Endothelial cell of umbilical vein (primary cell): ENCODE data around the gene CEP164. TPM values are rescaled to one million over a fixed set of nuclear protein-coding genes. Genes with fewer than 3 reads are reported as not detected.

Experiments
- BruUV-seq: library from RNA; stranded (reverse); fragments of 400-500 nt; replicated peaks from 2 replicates; lab custom pipeline; 2021; lab: Mats Ljungman, UMichigan
- CTCF ChIA-PET: fragments of 300-600, 350-600 bp; sonication (Branson Sonifier 250); formaldehyde crosslinking; loops from one replicate; lab custom pipeline; 2021; ENCODE audit warnings: antibody characterized with exemption, inconsistent platforms; lab: Charles Lee
- POLR2A ChIA-PET: fragments of 300-600, 350-600 bp; sonication (Branson Sonifier 250); formaldehyde crosslinking; loops from one replicate; lab custom pipeline; 2021; ENCODE audit warnings: antibody characterized with exemption, inconsistent platforms; lab: Charles Lee
- DNase-seq: peaks from one replicate; pipeline ENCODE4 v3.0.0-alpha.2; 2011; ENCODE audit warnings: low read depth, low spot score
- FAIRE-seq: peaks from 2 replicates; lab custom pipeline; 2011; peaks lifted over from hg19 to GRCh38; lab: Jason Lieb, UNC
- H2AFZ ChIP-seq: 2 replicates; pipeline ENCODE4 v1.6.0; 2012; ENCODE audit warnings: low read depth, low read length, control low read depth, inconsistent platforms
- H3K27ac ChIP-seq: 2 replicates; pipeline ENCODE4 v1.5.1; 2011; ENCODE audit warnings: low read depth, mild to moderate bottlenecking, control low read depth, low read length, moderate library complexity; ENCODE audit not compliant: insufficient read depth
- H3K27me3 ChIP-seq, 2 experiments: 2 replicates each; pipeline versions ENCODE4 v1.6.0 to v1.6.1; 2011; ENCODE audit warnings: low read length in 2 of 2, mixed read lengths in 1 of 2; ENCODE audit not compliant: control insufficient read depth in 2 of 2, insufficient read depth in 2 of 2
- H3K36me3 ChIP-seq, 2 experiments: 2 replicates in 1 of 2; 3 replicates in 1 of 2; pipeline ENCODE4 v1.5.1; 2011; ENCODE audit warnings: low read length in 2 of 2, mild to moderate bottlenecking in 1 of 2, moderate library complexity in 1 of 2; ENCODE audit not compliant: control insufficient read depth in 2 of 2, insufficient read depth in 2 of 2; ENCODE audit errors: extremely low read depth in 1 of 2
- H3K4me1 ChIP-seq: 3 replicates; pipeline ENCODE4 v1.5.1; 2011; ENCODE audit warnings: mild to moderate bottlenecking, low read length; ENCODE audit not compliant: control insufficient read depth, insufficient read depth; ENCODE audit errors: extremely low read depth
- H3K4me2 ChIP-seq: 2 replicates; pipeline ENCODE4 v1.6.1; 2011; ENCODE audit warnings: low read length, control low read depth, mixed read lengths; ENCODE audit not compliant: insufficient read depth
- H3K4me3 ChIP-seq, 3 experiments: fragments of 200-600 bp in 1 of 3; sonication (generic), shearing (Covaris generic) in 1 of 3; replicated peaks in 1 of 3; 2 replicates each; pipeline ENCODE4 v1.5.1; 2011 to 2016; ENCODE audit warnings: control low read depth in 3 of 3, low read length in 3 of 3, mild to moderate bottlenecking in 2 of 3, inconsistent platforms in 1 of 3, low read depth in 1 of 3, moderate library complexity in 1 of 3; ENCODE audit not compliant: insufficient read depth in 1 of 3
- H3K79me2 ChIP-seq: 2 replicates; pipeline ENCODE4 v1.6.0; 2012; ENCODE audit warnings: low read length, inconsistent platforms; ENCODE audit not compliant: control insufficient read depth, insufficient read depth
- H3K9ac ChIP-seq: replicated peaks from 2 replicates; pipeline ENCODE3; 2011; ENCODE audit warnings: low read length, control low read depth; ENCODE audit not compliant: insufficient read depth; ENCODE audit errors: extremely low read depth
- H3K9me1 ChIP-seq: replicated peaks from 3 replicates; pipeline ENCODE4 v1.6.0; 2011; ENCODE audit warnings: mild to moderate bottlenecking, low read length; ENCODE audit not compliant: control insufficient read depth, insufficient read depth; ENCODE audit errors: extremely low read depth
- H3K9me3 ChIP-seq: replicated peaks from 2 replicates; pipeline ENCODE4 v1.5.1; 2012; ENCODE audit warnings: low read length, inconsistent platforms; ENCODE audit not compliant: control insufficient read depth, insufficient read depth
- H4K20me1 ChIP-seq: replicated peaks from 2 replicates; pipeline ENCODE3; 2011; ENCODE audit warnings: mild to moderate bottlenecking, low read length; ENCODE audit not compliant: control insufficient read depth, insufficient read depth; ENCODE audit errors: extremely low read depth
- EZH2 ChIP-seq: IDR thresholded peaks from 2 replicates; pipeline ENCODE4 v1.6.1; 2012; ENCODE audit warnings: borderline replicate concordance, low read depth, mild to moderate bottlenecking, moderate library complexity, low read length, inconsistent platforms; ENCODE audit not compliant: severe bottlenecking
- FOS ChIP-seq: IDR thresholded peaks from 2 replicates; pipeline ENCODE4 v1.6.1; 2011; ENCODE audit warnings: mild to moderate bottlenecking, low read length, moderate library complexity, borderline replicate concordance; ENCODE audit not compliant: insufficient read depth
- GATA2 ChIP-seq: IDR thresholded peaks from 2 replicates; pipeline ENCODE4 v1.7.0; 2011; ENCODE audit warnings: low read depth, mild to moderate bottlenecking, moderate library complexity, mixed read lengths, low read length; ENCODE audit not compliant: insufficient read length, insufficient read depth
- JUN ChIP-seq: IDR thresholded peaks from 2 replicates; pipeline ENCODE4 v1.6.1; 2011; ENCODE audit warnings: borderline replicate concordance, low read depth; ENCODE audit not compliant: insufficient read length, insufficient read depth
- MAX ChIP-seq: IDR thresholded peaks from 2 replicates; pipeline ENCODE4 v1.6.1; 2011; ENCODE audit not compliant: insufficient read depth, insufficient read length
- MYC ChIP-seq: IDR thresholded peaks from one replicate; pipeline ENCODE4 v1.6.1; 2011; ENCODE audit warnings: mild to moderate bottlenecking, low read depth, low read length
- POLR2A ChIP-seq: IDR thresholded peaks from 2 replicates; pipeline ENCODE4 v1.6.1; 2012; ENCODE audit warnings: low read depth, mild to moderate bottlenecking, control low read depth, low read length
- POLR2AphosphoS5 ChIP-seq: IDR thresholded peaks from 2 replicates; pipeline ENCODE4 v1.6.1; 2012; ENCODE audit warnings: low read depth, mild to moderate bottlenecking, control low read depth, low read length, moderate library complexity; ENCODE audit not compliant: insufficient read depth
- dilution Hi-C: fragments of 300-500 bp; cut with MboI; formaldehyde crosslinking; loops from one replicate; pipeline ENCODE4 v1.15.0; 2019; ENCODE audit warnings: low sequenced_read_pairs; ENCODE audit not compliant: extremely low pct_ligation_motif_present
- intact Hi-C: fragments of 100-400 bp; cut with micrococcal nuclease; formaldehyde crosslinking; loops from one replicate; pipeline ENCODE4 v1.10.0; 2022
- polyA plus RNA-seq, 4 experiments: library from polyadenylated mRNA; depleted of rRNA in 3 of 4; stranded (reverse) in 3 of 4; unstranded in 1 of 4; fragments of >200 nt; gene quantifications; 2 replicates each; pipeline versions ENCODE4 v1.2.1 to v1.2.3, GENCODE V29; 2011 to 2012; ENCODE audit warnings: missing spikeins in 1 of 4
- total RNA-seq: library from RNA; stranded (reverse); gene quantifications from 2 replicates; pipeline ENCODE4 v1.2.3, GENCODE V29; 2021
- TF ChIP-seq, protein P1 (sequence below), 2 donors: IDR thresholded peaks; 1 replicate in 1 of 2; 2 replicates in 1 of 2; pipeline ENCODE4 v1.5.1; 2011; ENCODE audit warnings: low read length in 2 of 2, mild to moderate bottlenecking in 2 of 2, moderate library complexity in 2 of 2, control low read depth in 1 of 2, inconsistent platforms in 1 of 2, low read depth in 1 of 2; ENCODE audit not compliant: insufficient read depth in 1 of 2; ENCODE audit errors: extremely low read depth in 1 of 2

Gene CEP164
- total and polyA plus RNA-seq, 2 donors (not counting 3 experiments of a cell fraction or from before 2014, with no cell fraction given): 22.7 to 48.4 TPM

DNA sequence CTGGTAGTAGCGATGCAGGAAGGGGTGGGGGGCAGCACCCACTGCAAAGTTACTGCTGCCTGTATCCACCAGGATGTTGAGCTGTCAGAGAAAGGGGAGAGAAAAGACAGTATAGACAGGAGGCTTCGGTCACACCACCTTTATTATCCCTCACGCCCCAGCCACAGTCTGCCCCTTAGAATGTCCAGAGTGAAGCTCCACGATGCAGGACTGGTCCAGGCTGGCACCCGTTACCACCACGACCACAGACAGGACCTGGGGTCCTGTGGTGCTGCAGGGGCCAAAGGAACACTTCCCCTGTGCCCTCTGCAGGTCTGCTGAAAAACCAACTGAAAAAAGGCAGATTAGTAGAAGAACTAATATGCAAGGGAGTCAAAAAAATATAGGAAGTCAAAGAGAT lies 30.8 kb upstream of the CEP164 start:
- Histone ChIP-seq H3K36me3 (peaks cover 2 to 5% of the 10 kb centered on the region in 2 experiments), H4K20me1 (no peaks in the 10 kb centered on the region), H3K4me3 (no peak overlapping the region), H3K27ac (no peak overlapping the region), H2AFZ (no peak overlapping the region), H3K4me2 (no peak overlapping the region), H3K4me1 (no peaks in the 10 kb centered on the region), H3K9ac (no peak overlapping the region), H3K27me3 (no peaks in the 10 kb centered on the region), H3K9me1 (no peaks in the 10 kb centered on the region), H3K9me3 (no peaks in the 10 kb centered on the region), H3K79me2 (no peaks in the 10 kb centered on the region)
- TF ChIP-seq POLR2AphosphoS5: no peak
- no peak for TF ChIP-seq JUN
- TF ChIP-seq, protein P1, sequence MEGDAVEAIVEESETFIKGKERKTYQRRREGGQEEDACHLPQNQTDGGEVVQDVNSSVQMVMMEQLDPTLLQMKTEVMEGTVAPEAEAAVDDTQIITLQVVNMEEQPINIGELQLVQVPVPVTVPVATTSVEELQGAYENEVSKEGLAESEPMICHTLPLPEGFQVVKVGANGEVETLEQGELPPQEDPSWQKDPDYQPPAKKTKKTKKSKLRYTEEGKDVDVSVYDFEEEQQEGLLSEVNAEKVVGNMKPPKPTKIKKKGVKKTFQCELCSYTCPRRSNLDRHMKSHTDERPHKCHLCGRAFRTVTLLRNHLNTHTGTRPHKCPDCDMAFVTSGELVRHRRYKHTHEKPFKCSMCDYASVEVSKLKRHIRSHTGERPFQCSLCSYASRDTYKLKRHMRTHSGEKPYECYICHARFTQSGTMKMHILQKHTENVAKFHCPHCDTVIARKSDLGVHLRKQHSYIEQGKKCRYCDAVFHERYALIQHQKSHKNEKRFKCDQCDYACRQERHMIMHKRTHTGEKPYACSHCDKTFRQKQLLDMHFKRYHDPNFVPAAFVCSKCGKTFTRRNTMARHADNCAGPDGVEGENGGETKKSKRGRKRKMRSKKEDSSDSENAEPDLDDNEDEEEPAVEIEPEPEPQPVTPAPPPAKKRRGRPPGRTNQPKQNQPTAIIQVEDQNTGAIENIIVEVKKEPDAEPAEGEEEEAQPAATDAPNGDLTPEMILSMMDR (IDR thresholded peaks at IDR 0.05; ENCODE audit: extremely low read depth in 1 of 2, insufficient read depth in 1 of 2, low read depth in 1 of 2, low read length in 2 of 2): no peak
- TF ChIP-seq MAX: no peak
- no peak for TF ChIP-seq POLR2A
- no peak for TF ChIP-seq EZH2
- no peak for TF ChIP-seq MYC
- no peak for TF ChIP-seq GATA2
- TF ChIP-seq FOS: no peak
- intact Hi-C loops (no loop called here), dilution Hi-C loops (no loop called here)
- FAIRE-seq (no peak), DNase-seq (no peak)
- ChIA-PET CTCF (interaction anchor here (1.0 to 1.4 kb wide), 2 partner anchors 13 to 129 kb away, joined by 3 read pairs; no protein-coding TSS in a partner anchor), POLR2A (no interaction called here)
- no TSS peak for BruUV-seq
